ENCODE results near the gene GGNBP2.

GGNBP2 gene

DNA sequence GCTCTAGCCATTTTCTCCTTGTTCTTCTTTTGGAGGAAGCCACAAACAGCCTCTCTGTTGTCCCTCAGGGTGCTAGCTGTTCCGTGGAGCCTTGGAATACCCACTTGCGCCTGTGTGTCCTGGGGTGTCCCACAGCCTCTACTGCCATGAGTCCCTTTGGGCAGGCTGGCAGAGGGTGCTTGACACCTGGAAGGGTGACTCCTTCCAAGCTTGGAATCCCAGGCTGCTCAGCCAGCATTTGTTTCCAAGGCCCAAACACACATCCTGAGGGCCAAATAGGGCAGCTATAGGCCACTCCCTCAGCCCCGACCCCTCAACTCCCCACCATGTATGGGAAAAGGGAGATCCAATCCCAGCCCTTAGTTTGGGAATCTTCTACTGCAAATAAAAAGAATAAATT, 43.4 kb upstream of the GGNBP2 start:
- in situ Hi-C loops (cut with MboI; ENCODE audit: low pct_unique_long_range_greater_than_20kb, low sequenced_read_pairs, unreplicated experiment) = no loop called here
- TF ChIP-seq, protein P1, sequence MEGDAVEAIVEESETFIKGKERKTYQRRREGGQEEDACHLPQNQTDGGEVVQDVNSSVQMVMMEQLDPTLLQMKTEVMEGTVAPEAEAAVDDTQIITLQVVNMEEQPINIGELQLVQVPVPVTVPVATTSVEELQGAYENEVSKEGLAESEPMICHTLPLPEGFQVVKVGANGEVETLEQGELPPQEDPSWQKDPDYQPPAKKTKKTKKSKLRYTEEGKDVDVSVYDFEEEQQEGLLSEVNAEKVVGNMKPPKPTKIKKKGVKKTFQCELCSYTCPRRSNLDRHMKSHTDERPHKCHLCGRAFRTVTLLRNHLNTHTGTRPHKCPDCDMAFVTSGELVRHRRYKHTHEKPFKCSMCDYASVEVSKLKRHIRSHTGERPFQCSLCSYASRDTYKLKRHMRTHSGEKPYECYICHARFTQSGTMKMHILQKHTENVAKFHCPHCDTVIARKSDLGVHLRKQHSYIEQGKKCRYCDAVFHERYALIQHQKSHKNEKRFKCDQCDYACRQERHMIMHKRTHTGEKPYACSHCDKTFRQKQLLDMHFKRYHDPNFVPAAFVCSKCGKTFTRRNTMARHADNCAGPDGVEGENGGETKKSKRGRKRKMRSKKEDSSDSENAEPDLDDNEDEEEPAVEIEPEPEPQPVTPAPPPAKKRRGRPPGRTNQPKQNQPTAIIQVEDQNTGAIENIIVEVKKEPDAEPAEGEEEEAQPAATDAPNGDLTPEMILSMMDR (IDR thresholded peaks at IDR 0.05; ENCODE audit: extremely low read depth, insufficient read depth, missing control alignments) = no peak
- no peak for DNase-seq (ENCODE audit: low spot score)

DNA sequence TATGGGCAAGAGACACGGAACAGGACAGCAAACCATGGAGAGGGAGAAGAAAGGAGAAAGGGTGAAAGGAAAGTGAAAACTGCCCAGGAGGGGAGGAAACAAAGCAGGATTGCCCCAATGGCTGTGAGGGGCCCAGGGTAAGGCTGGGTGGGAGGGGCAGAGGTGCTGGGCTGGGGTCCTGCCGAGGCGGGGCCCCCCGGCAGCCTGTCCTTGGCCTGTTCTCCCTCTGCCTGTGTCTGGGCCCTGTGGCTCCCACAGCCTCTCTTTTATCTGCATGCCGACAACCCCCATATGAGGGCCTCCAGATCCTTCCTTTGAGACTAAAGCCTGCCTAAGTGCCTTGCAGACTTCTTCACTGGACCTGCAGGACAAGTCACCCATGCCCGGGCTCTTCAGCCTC, 42.8 kb upstream of the GGNBP2 start:
- no peak for DNase-seq (ENCODE audit: low spot score)
- TF ChIP-seq, protein P1 (IDR thresholded peaks at IDR 0.05; ENCODE audit: extremely low read depth, insufficient read depth, missing control alignments) = no peak

DNA sequence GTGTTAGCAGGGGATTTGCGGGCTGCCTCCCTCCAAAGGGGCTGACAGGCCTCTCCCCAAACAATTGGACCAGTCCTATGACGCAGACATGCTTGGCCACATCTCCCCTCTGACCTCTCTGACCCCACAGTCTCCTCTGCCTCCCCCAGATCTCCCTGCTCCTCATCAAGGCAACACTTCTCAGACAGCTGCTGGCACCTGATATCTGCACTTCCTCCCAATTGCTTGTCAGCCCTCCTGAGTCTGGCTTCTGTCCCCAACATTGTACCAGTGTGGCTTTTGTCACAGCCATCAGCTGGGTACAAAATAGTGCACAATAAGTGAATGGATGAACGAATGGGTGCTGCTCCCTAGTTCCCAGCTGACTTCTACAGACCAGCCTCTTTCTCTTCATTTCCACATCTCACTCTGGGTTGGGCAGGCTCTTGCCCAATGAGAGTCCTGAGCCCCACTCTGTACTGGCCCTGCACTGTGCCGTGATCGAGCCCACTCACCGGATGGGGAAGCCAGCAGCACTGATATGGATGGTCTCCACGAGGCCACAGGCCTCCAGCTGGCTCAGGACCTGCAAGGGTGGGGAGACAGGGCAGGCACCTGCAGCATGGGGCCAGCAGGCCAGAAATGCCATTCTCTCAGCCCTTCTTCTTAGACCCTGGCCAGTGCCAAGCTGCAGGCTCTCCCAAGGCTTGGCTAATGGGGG, 41.1 kb upstream of the GGNBP2 start:
- no peak for DNase-seq (ENCODE audit: low spot score)
- in situ Hi-C loops (cut with MboI; ENCODE audit: low pct_unique_long_range_greater_than_20kb, low sequenced_read_pairs, unreplicated experiment) = no loop called here
- TF ChIP-seq, protein P1 (IDR thresholded peaks at IDR 0.05; ENCODE audit: extremely low read depth, insufficient read depth, missing control alignments) = no peak

More for the DNA sequence above, 42.8 kb upstream of the GGNBP2 start:
- in situ Hi-C loops (cut with MboI; ENCODE audit: low pct_unique_long_range_greater_than_20kb, low sequenced_read_pairs, unreplicated experiment) = no loop called here

DNA sequence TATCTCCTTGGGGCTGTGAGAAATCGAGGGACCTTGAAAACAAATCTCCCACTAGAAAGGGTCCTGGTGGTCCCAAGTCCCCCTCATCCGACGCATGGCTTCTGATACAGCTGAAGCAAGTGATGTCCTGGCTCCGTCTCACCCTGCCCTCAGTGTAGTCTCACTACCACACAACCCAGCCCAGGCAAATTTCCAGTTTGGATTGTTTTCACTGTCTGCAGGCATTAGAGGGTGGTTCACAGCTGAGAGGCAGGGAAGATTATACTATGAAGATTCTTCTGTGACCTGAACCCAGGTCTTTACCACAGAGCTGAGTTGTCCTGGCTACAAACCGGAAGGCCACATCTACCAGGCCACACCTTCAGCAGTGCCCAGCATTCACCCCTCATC, 40.6 kb upstream of the GGNBP2 start:
- in situ Hi-C loops (cut with MboI; ENCODE audit: low pct_unique_long_range_greater_than_20kb, low sequenced_read_pairs, unreplicated experiment) = no loop called here
- TF ChIP-seq, protein P1 (IDR thresholded peaks at IDR 0.05; ENCODE audit: extremely low read depth, insufficient read depth, missing control alignments) = no peak
- DNase-seq (ENCODE audit: low spot score) = no peak

DNA sequence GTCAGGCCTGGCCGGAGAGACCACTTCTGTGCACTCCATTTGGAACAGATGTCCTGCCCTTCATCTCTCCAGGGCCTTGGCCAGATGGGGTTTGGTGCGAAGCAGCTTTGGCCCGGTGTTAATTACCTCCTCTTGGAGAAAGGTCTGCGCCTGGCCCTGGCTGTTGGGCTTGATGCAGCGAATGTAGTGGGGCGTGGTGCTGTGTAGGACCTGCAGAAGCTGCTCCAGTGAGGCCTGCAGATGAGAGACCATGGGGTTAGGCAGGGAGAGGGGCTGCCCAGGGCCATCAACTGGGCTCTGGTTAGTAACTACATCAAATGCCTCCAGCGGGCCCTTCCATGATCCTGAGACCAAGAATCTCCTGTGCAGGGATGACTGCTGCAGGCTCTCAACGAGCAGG, 39.5 kb upstream of the GGNBP2 start:
- in situ Hi-C loops (cut with MboI; ENCODE audit: low pct_unique_long_range_greater_than_20kb, low sequenced_read_pairs, unreplicated experiment) = no loop called here
- TF ChIP-seq, protein P1 (IDR thresholded peaks at IDR 0.05; ENCODE audit: extremely low read depth, insufficient read depth, missing control alignments) = no peak
- no peak for DNase-seq (ENCODE audit: low spot score)

DNA sequence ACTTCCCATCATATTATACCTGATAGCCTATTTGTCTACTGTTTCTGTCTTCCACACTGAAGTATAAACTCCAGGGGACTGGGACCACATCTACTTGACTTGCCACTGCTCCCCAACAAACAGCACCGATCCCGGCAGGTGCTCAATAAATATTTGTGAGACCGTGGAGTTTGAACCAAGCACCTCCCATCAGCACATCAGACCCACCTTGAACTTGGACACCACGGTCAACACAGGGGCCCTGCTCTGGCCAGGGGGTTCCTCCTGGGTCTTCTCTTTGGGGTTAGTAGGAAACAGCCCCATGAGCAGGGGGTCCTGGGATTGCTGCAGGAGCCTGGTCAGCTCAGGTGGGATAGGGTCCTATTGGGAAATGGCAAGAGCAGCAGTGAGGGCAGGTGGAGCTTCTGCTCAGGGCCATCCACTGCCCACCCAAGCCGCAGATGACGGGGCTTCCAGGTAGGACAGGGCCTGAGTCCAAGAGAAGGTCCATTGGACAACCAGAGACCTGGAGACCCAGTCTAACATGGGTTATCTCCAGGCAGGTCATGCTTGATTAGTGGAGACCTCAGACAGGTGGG, 38.4 kb upstream of the GGNBP2 start:
- in situ Hi-C loops (cut with MboI; ENCODE audit: low pct_unique_long_range_greater_than_20kb, low sequenced_read_pairs, unreplicated experiment) = no loop called here
- TF ChIP-seq, protein P1 (IDR thresholded peaks at IDR 0.05; ENCODE audit: extremely low read depth, insufficient read depth, missing control alignments) = no peak
- DNase-seq (ENCODE audit: low spot score) = no peak
